Astrocyte (in vitro differentiated cells and primary cell): Measurements from ENCODE around the gene CORO7.

Source experiments
- CTCF ChIP-seq: IDR thresholded peaks from 2 replicates; pipeline ENCODE4 v1.5.1; 2011; ENCODE audit warnings: low read depth, mild to moderate bottlenecking, inconsistent platforms, low read length, moderate library complexity; ENCODE audit not compliant: insufficient read depth
- EZH2 ChIP-seq: IDR thresholded peaks from 2 replicates; pipeline ENCODE4 v1.6.1; 2012; ENCODE audit warnings: mild to moderate bottlenecking, low read length, inconsistent platforms; ENCODE audit not compliant: insufficient read depth

- no peak for TF ChIP-seq EZH2
- TF ChIP-seq CTCF: no peak
Observed at GRCh38 chr16:4320571-4321137, 95.7 kb downstream of the CORO7 start.
